ENCODE measurements around the gene PDLIM1.
A peak's percentile ranks its signal among the peaks of the same experiment; 100 is the strongest.

DNA sequence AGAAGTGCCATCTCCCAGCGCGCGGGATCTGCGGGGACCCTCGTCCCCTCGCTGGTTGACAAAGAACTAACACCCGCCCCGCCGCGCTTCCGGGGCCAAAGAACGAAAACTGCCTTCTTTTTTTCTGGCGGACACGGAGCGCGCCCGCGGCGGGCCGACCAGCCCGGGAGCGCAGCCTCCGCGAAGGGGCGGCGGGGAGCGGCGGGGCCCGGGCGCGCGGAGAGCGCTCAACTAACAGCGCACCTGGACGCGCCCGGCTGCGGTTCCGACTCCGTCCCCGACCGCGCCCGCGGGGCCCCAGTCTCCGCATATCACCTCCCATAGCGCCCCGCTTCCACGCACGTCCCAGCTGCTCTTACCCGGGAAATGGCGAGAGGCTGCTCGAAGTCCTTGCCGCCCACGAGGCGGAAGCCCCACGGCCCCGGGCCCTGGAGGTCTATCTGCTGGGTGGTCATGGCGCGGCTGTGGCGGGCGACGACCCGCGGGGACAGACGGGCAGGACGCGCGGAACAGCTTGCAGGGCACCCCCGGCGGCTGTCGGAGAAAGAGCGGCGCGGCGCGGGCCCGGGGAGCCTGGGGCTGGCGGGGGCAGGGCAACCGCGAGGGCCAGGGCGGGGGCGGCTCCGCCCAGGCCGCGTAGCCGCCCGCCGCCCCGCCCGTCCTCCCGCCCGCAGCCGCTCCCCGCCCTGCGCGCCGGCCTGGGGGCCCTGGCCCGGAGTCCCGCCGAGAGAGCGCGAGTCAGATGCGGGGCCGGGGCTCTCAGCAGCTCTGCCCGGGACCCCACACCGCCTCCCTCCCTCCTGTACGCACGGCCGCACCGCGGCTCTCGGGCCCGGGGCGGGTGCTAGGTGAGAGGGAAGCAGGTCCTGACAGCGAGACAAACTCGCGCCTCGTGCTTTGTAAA lies at the start of gene PDLIM1:
- TF ChIP-seq, protein P1, sequence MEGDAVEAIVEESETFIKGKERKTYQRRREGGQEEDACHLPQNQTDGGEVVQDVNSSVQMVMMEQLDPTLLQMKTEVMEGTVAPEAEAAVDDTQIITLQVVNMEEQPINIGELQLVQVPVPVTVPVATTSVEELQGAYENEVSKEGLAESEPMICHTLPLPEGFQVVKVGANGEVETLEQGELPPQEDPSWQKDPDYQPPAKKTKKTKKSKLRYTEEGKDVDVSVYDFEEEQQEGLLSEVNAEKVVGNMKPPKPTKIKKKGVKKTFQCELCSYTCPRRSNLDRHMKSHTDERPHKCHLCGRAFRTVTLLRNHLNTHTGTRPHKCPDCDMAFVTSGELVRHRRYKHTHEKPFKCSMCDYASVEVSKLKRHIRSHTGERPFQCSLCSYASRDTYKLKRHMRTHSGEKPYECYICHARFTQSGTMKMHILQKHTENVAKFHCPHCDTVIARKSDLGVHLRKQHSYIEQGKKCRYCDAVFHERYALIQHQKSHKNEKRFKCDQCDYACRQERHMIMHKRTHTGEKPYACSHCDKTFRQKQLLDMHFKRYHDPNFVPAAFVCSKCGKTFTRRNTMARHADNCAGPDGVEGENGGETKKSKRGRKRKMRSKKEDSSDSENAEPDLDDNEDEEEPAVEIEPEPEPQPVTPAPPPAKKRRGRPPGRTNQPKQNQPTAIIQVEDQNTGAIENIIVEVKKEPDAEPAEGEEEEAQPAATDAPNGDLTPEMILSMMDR (conservative IDR thresholded peaks at IDR 0.05 in 1 of 2, IDR thresholded peaks at IDR 0.05 in 1 of 2; ENCODE audit: low read depth in 1 of 2, low read length in 2 of 2), result peak in 1 of 2 donors; percentile 14
- no peak for TF ChIP-seq EZH2 (IDR thresholded peaks at IDR 0.05; ENCODE audit: low read length, missing control alignments)
